ENCODE measurements around the gene COA7.
"Not testable (repeated sequence)": the region's sequence is repeated elsewhere in the genome, so short reads cannot be mapped to it uniquely, and the experiment has no call there.

The COA7 gene

GRCh38 chr1:52707927-52708655 is 9.9 kb upstream of the COA7 start:
- intact Hi-C loops (cut with DNase I): loop anchor here (10.0 kb wide), 1 partner anchor 153 kb away; the partner anchor contains the start of gene TUT4
- no peak for DNase-seq

- no peak for DNase-seq
- intact Hi-C loops (cut with DNase I): loop anchor here (10.0 kb wide), 1 partner anchor 152 kb away; the partner anchor contains the start of gene TUT4
Observed at GRCh38 chr1:52706941-52707926, 9.1 kb upstream of the COA7 start.

GRCh38 chr1:52706136-52706670 is 8.1 kb upstream of the COA7 start:
- intact Hi-C loops (cut with DNase I): loop anchor here (10.0 kb wide), 1 partner anchor 151 kb away; the partner anchor contains the start of gene TUT4
- DNase-seq: no peak

GRCh38 chr1:52702886-52703787 is 5.0 kb upstream of the COA7 start:
- peak; percentile 83 to 98 (median 94) for DNase-seq
- intact Hi-C loops (cut with DNase I): loop anchor here (10.0 kb wide), 1 partner anchor 148 kb away; the partner anchor contains the start of gene TUT4

GRCh38 chr1:52695627-52696026 is 2.5 kb downstream of the COA7 start:
- intact Hi-C loops (cut with DNase I): no loop called here
- DNase-seq: no peak

GRCh38 chr1:52693843-52694242 is 4.3 kb downstream of the COA7 start:
- no peak for DNase-seq
- intact Hi-C loops (cut with DNase I): no loop called here

GRCh38 chr1:52693351-52693750 is 4.8 kb downstream of the COA7 start:
- DNase-seq; intact Hi-C loops (cut with DNase I): not testable (repeated sequence)

- DNase-seq: no peak
- intact Hi-C loops (cut with DNase I): no loop called here
Observed at GRCh38 chr1:52692697-52693096, 5.5 kb downstream of the COA7 start.

GRCh38 chr1:52691821-52692220 is 6.3 kb downstream of the COA7 start:
- no peak for DNase-seq
- intact Hi-C loops (cut with DNase I): no loop called here

GRCh38 chr1:52686830-52687229 is 11.3 kb downstream of the COA7 start:
- DNase-seq: peak in 2 of 42 donors; percentile 10 to 30
- intact Hi-C loops (cut with DNase I): loop anchor here (10.0 kb wide), 1 partner anchor 552 kb away; no protein-coding TSS in a partner anchor

GRCh38 chr1:52686261-52686751 is 11.8 kb downstream of the COA7 start:
- intact Hi-C loops (cut with DNase I): loop anchor here (10.0 kb wide), 1 partner anchor 552 kb away; no protein-coding TSS in a partner anchor
- peak; percentile 34 to 87 (median 68) for DNase-seq

- intact Hi-C loops (cut with DNase I): loop anchor here (10.0 kb wide), 1 partner anchor 550 kb away; no protein-coding TSS in a partner anchor
- DNase-seq: no peak
Observed at GRCh38 chr1:52684545-52684944, 13.6 kb downstream of the COA7 start.

- intact Hi-C loops (cut with DNase I): loop anchor here (10.0 kb wide), 1 partner anchor 549 kb away; no protein-coding TSS in a partner anchor
- DNase-seq: no peak
Observed at GRCh38 chr1:52683367-52683940, 14.7 kb downstream of the COA7 start.

GRCh38 chr1:52681136-52681535 is 17.0 kb downstream of the COA7 start:
- no peak for DNase-seq
- intact Hi-C loops (cut with DNase I): loop anchor here (10.0 kb wide), 1 partner anchor 546 kb away; no protein-coding TSS in a partner anchor

- intact Hi-C loops (cut with DNase I): loop anchor here (10.0 kb wide), 1 partner anchor 546 kb away; no protein-coding TSS in a partner anchor
Observed at GRCh38 chr1:52680353-52680752, 17.8 kb downstream of the COA7 start.

GRCh38 chr1:52679498-52679897 is 18.6 kb downstream of the COA7 start:
- intact Hi-C loops (cut with DNase I): no loop called here
- DNase-seq: no peak

More at GRCh38 chr1:52680353-52680752, 17.8 kb downstream of the COA7 start:
- DNase-seq: no peak

GRCh38 chr1:52679048-52679447 is 19.1 kb downstream of the COA7 start:
- no peak for DNase-seq
- intact Hi-C loops (cut with DNase I): no loop called here
